Activated B cell treated with CpG ODN at 0.5 μM for 24 hours (primary cell): ENCODE measurements around the gene BRIP1. TPM values are rescaled to one million over a fixed set of nuclear protein-coding genes. Genes with fewer than 3 reads are reported as not detected.

ENCODE experiments used
- ATAC-seq: fragments of 200-7000 bp; cut with Tn5 transposase; one replicate; pipeline ENCODE4 v1.10.0; 2021; ENCODE audit warnings: low read depth, mild to moderate bottlenecking, moderate library complexity
- CTCF ChIA-PET: fragments of 350-600 bp; sonication (Branson Sonifier 250); formaldehyde crosslinking; loops from one replicate; lab custom pipeline; 2021; ENCODE audit warnings: antibody characterized with exemption; lab: Charles Lee
- POLR2A ChIA-PET: fragments of 350-600 bp; sonication (Branson Sonifier 250); formaldehyde crosslinking; loops from one replicate; lab custom pipeline; 2021; ENCODE audit warnings: antibody characterized with exemption; lab: Charles Lee
- DNase-seq: peaks from one replicate; pipeline ENCODE4 v3.0.0; 2022
- H3K27ac Mint-ChIP-seq: one replicate; pipeline ENCODE4 v1.8.0; 2020; ENCODE audit warnings: mixed read lengths
- H3K27me3 Mint-ChIP-seq: one replicate; pipeline ENCODE4 v1.8.0; 2021; ENCODE audit warnings: mixed read lengths
- H3K36me3 Mint-ChIP-seq: one replicate; pipeline ENCODE4 v1.8.0; 2021; ENCODE audit warnings: low read depth, mixed read lengths
- H3K4me1 Mint-ChIP-seq: one replicate; pipeline ENCODE4 v1.8.0; 2021; ENCODE audit warnings: mixed read lengths
- H3K4me3 Mint-ChIP-seq: one replicate; pipeline ENCODE4 v1.8.0; 2020; ENCODE audit warnings: mild to moderate bottlenecking, mixed read lengths
- H3K9me3 Mint-ChIP-seq: one replicate; pipeline ENCODE4 v1.8.0; 2020; ENCODE audit warnings: mixed read lengths
- CTCF ChIP-seq: fragments of 200-600 bp; IDR thresholded peaks from one replicate; pipeline ENCODE4 v1.8.0; 2022; ENCODE audit warnings: antibody characterized with exemption, mild to moderate bottlenecking
- intact Hi-C: fragments of 100-400 bp; cut with micrococcal nuclease; formaldehyde crosslinking; loops from one replicate; pipeline ENCODE4 v1.15.1; 2024
- total RNA-seq: library from RNA; stranded (reverse); gene quantifications from 2 replicates; pipeline ENCODE4 v1.2.3, GENCODE V29; 2022

The BRIP1 gene
- total RNA-seq, 1 donor from 2014 or later = 2.5 TPM

DNA sequence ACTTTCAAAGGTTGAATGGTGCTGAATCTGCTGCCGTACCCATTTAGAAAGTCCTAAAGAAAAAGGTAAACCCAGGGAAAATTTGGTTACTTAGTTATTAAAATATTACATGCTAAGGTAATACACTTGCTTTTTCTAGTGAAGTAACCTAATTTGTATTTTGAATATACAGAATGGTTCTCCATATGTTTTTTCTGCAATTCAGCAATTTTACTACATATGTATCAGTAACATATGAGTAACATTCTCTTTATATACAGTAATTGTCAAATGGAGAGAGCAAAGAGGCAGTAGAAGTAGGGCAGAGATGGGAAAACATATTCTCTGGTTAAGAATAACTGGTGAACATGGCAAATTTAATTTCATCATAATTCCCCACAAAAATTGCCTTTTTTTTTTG, 177.2 kb downstream of the BRIP1 start:
- no peaks in the 10 kb centered on the region for H3K4me1 Mint-ChIP-seq
- H3K36me3 Mint-ChIP-seq = peaks cover 1% of the 10 kb centered on the region
- intact Hi-C loops = no loop called here
- H3K27me3 Mint-ChIP-seq = no peaks in the 10 kb centered on the region
- no peak overlapping the region for H3K4me3 Mint-ChIP-seq
- ATAC-seq (no peak), DNase-seq (no peak)
- no peak overlapping the region for H3K27ac Mint-ChIP-seq
- no peak for TF ChIP-seq CTCF
- H3K9me3 Mint-ChIP-seq = peaks cover 5% of the 10 kb centered on the region
- ChIA-PET CTCF (no interaction called here), POLR2A (no interaction called here)

GRCh38 chr17:61684818-61685217, 178.5 kb downstream of the BRIP1 start:
- no peaks in the 10 kb centered on the region for H3K4me1 Mint-ChIP-seq
- POLR2A ChIA-PET = no interaction called here
- H3K36me3 Mint-ChIP-seq = peaks cover 1% of the 10 kb centered on the region
- H3K27me3 Mint-ChIP-seq = no peaks in the 10 kb centered on the region
- ATAC-seq = no peak
- intact Hi-C loops = no loop called here
- H3K27ac Mint-ChIP-seq = no peak overlapping the region
- no peak for DNase-seq
- no peak overlapping the region for H3K4me3 Mint-ChIP-seq
- CTCF ChIA-PET = no interaction called here
- H3K9me3 Mint-ChIP-seq = peaks cover 6% of the 10 kb centered on the region
- no peak for TF ChIP-seq CTCF

- peaks cover 1% of the 10 kb centered on the region for H3K36me3 Mint-ChIP-seq
- ChIA-PET CTCF (no interaction called here), POLR2A (no interaction called here)
- no peak for DNase-seq
- no peak for ATAC-seq
- peaks cover 6% of the 10 kb centered on the region for H3K9me3 Mint-ChIP-seq
- no peak overlapping the region for H3K27ac Mint-ChIP-seq
- H3K4me3 Mint-ChIP-seq = no peak overlapping the region
- no peaks in the 10 kb centered on the region for H3K27me3 Mint-ChIP-seq
- no peak for TF ChIP-seq CTCF
- intact Hi-C loops = no loop called here
- H3K4me1 Mint-ChIP-seq = no peaks in the 10 kb centered on the region
Measured at GRCh38 chr17:61684172-61684571, 179.2 kb downstream of the BRIP1 start.

DNA sequence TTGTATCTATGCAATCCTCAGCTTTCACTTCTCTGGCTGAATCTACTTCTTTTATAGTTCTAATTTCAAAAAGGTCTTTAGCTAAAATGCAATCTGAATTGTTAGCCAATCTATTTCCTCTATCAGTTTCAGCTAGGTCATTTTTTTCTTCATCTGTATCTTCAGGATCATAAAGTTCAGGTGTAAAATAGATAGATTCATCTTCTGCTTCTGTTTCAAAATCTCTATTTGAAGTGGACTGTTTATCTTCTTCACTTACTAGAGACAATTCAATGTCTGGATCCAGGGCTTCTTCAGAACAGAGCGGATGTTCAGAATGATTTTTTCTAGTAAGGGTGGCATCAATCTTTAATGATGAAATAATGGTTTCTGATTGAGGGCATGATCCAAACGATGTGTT, 179.9 kb downstream of the BRIP1 start:
- ChIA-PET POLR2A (interaction anchor here (0.7 kb wide), 1 partner anchor 369 kb away, joined by 3 read pairs; no protein-coding TSS in a partner anchor), CTCF (no interaction called here)
- DNase-seq (no peak), ATAC-seq (no peak)
- no peak overlapping the region for H3K4me3 Mint-ChIP-seq
- H3K27me3 Mint-ChIP-seq = no peaks in the 10 kb centered on the region
- TF ChIP-seq CTCF = no peak
- H3K36me3 Mint-ChIP-seq = peaks cover 1% of the 10 kb centered on the region
- no peaks in the 10 kb centered on the region for H3K4me1 Mint-ChIP-seq
- H3K27ac Mint-ChIP-seq = no peak overlapping the region
- intact Hi-C loops = no loop called here
- H3K9me3 Mint-ChIP-seq = peaks cover 3% of the 10 kb centered on the region

- ChIA-PET CTCF (no interaction called here), POLR2A (no interaction called here)
- TF ChIP-seq CTCF = no peak
- Mint-ChIP-seq H3K4me3 (no peak overlapping the region), H3K27ac (no peak overlapping the region), H3K4me1 (no peaks in the 10 kb centered on the region), H3K36me3 (no peaks in the 10 kb centered on the region), H3K27me3 (no peaks in the 10 kb centered on the region), H3K9me3 (peaks cover 2% of the 10 kb centered on the region)
- intact Hi-C loops = no loop called here
- DNase-seq = no peak
- ATAC-seq = no peak
Measured at GRCh38 chr17:61680921-61681320, 182.4 kb downstream of the BRIP1 start.
